Mesenteric fat pad (tissue), 1 donor: Measurements from ENCODE around the gene PHF12. TPM values are rescaled to one million over a fixed set of nuclear protein-coding genes. Genes with fewer than 3 reads are reported as not detected.
"Not testable (repeated sequence)": the region's sequence is repeated elsewhere in the genome, so short reads cannot be mapped to it uniquely, and the experiment has no call there.

ENCODE experiments used
- DNase-seq: peaks from one replicate; pipeline ENCODE4 v3.0.0-alpha.2; 2020; ENCODE audit warnings: low spot score
- total RNA-seq: library from RNA; stranded (reverse); fragmentation: NEBNext Ultra II Directional; extraction: Animal tissue kit (Norgen Biotek cat#: 25700); gene quantifications from one replicate; pipeline ENCODE4 v1.2.1, GENCODE V29; 2021
- donor health status: DM: yes; HTN: yes; CAD: no.

Gene PHF12
- total RNA-seq, 1 donor from 2014 or later = 29.3 TPM

DNA sequence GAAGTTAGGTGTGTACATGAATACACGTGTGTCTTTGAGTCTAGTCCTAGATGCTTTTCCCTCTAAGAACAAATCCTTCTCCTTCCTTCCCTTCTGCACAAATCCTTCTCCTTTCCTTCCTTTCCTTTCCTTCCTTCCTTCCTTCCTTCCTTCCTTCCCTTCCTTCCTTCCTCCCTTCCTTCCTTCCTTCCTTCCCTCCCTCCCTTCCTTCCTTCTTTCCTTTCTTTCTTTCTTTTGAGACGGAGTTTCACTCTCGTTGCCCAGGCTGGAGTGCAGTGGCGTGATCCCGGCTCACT, 47.8 kb downstream of the PHF12 start:
- DNase-seq = not testable (repeated sequence)

DNA sequence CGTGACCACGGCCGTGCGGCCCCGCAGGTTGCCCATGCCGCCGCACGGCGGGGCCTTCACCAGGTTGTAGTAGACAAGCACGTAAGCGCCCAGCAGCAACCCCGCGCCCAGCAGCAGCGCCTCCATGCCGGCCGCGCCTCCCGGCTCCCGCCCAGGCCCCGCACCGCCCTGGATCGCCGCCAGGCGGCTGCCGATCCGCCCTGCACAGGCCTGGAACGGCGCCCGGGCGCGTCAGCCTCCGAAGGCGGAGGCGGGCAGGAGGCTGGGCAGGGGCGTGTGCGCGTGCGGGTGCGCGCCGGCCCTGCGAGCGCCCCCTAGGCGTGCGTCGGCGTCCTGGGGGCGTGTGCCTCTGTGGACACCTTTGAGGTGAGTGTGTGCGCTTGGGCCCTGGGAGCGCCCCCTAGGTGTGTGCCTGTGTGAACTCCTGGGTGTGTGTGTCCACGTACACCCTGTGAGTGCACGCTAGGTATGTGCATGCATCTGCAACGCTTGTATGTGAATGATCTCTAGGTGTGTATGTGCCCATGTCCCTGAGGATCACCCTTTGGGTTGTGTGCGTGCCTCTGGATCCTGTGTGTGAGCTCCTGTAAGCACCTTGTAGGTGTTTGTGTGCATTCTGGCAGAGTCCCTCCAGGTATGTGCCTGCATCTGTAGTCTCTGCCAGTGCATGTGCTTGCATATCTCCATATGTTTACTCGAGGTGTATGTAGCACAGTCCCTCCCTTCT, 48.3 kb downstream of the PHF12 start, which contains the start of gene DHRS13:
DHRS13 (minus strand) TSS at position 261 of the 727 bp plus-strand sequence; CDS start at position 126, 135 bp downstream.
- DNase-seq = peak; percentile 97

DNA sequence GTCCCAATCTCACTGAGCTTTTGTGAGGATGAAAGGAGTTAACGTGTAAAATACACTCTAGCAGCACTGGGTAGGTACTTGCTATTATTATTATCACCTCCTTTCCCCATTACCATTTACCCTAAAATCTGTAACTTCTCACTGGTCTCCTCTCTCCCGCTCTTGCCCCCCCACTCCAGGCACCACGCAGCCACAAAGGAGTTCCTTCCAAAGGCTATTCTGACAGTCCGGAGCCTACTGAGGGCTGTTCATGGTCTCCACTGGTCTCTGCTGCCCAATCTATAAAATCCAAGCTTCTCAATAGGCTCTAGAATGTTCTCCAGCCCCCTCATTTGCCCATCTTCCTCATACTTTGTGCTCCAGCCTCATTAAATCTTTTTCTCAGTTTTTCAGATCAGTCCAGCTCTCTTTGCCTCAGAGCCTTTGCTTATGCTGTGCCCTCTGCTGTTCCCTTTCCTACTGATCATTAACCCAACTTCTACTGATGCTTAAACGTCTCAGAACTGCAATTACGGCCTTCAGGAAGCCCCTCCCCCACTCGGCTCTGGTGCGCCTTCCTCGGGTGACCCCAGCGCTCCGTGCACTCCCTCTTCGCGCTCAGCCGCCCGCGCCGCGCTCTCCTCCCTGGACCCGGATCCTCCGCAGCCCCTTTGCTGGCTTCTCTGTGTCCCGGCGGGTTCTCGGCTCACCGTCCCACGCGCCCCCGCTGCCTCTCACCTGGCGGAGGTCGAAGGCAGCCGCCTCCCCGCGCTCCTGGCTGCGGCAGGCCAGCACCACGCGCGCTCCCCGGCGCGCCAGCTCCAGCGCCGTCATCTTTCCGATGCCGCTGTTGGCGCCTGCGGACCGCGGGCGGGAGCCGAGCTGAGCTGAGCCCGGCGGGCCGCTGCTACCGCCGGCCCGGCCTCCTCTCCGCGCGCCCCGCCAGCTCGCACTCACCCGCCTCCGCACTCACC, 49.2 kb downstream of the PHF12 start:
- no peak for DNase-seq

DNA sequence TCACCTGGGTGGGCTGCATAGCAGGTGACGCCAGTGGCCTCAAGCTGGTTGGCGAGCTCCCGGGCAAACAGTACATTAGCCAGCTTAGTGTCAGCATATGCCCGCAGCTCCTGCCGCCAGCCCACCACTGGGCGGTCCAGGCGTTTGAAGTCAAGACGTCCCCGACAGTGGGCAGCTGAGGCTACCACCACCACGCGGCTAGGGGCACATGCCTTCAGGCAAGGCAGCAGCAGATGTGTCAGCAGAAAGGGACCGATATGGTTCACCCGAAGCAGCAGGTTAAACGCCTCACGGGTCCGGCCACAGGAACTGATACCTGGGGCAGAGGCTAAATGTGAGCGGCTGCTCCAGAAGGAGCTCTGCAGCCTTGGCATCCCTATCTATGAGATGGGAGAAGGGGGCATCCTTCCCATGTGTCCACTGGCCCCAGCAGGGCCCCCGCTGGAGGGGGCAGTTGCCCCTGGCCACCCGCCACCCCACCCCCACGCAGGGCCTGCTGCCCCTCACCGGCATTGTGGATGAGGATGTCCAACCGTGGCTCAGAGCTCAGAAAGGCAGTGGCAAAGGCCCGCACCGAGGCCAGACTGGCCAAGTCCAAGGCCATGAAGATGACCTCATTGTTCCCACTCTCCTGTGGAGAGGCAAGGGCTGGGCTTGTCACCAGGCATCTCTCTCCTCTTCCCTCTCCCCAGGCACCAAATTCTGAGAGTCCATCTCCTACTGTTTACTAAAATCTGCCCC, 50.2 kb downstream of the PHF12 start:
- DNase-seq = no peak

DNA sequence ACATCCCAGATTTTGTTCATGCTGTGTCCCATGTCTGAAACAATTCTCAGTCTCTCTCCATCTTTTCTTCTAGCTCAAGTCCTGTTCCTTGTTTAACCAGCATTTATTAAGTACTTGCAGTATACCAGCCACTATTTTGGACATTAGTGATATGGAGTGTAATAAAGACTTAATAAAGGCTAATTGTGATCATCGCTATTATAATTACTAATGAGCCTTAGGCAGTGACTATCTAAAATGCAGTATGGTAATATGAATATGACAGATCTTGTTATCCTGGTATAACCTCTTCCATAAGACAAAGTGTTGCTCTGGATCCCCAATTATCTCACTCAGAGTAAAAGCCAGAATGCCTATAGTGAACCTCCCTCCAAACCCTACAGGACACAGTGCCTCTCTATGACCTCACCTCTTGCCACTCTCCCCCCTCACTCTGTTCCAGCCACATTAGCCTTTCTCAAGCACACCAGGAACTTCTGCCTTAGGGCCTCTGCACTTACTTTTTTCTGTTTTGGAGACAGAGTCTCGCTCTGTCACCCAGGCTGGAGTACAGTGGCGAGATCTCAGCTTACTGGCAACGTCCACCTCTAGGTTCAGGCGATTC, 52.0 kb downstream of the PHF12 start:
- DNase-seq = no peak

DNA sequence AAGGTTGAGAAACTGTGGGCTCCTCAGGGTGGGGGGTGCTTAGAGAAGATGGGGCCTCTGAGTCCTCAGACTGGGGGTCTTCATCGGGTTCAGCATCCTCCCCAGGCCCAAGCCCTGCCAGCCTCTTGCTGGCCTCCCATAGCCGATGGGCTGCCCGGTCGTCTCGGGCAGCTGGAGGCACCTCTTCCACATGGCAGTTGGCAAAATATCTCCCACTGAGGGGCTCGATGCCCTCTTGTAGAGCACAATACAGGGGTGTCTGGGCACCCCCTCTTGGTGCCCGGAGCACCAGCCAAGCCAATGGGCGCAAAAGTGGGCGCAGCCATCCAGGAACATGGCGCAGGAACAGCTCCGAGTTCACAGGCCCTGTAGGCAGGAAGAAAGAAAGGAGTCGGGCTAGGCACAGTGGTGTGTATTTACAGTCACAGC, 52.8 kb downstream of the PHF12 start:
- DNase-seq = no peak

DNA sequence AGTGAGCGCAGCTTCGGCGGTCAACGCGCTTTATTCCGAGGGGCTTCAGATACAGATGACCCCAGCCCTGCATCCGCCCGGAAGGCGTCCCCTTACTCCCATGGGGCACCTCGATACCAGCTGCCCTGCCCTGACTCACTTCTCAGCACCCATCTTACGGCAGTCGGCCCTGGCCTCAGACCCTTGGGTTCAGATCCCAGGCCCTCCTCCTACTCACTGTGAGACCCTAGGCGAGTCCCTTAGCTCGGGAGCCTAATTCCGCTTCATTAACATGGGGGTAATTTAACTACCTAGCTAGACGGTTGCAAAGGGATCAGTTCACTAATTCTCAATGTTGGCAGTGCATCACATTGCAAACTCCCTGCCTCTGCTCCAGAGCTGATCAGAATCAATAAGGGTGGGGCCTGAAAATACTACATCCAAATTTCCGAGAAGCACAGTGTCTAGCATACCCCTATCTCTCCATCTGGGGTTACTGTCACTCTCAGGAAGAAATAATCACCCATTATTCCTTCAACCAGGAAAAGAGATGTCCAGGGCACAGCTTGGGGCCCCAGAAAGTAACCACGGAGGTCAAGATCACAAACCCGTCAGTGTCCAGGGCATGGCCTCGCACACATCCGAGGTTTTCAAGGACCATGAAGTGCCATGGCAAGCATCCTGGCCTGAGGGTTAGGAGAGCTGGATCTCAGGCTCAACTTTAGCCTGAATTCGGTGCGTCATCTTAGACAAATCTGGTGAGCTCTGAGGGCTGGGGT, 53.4 kb downstream of the PHF12 start:
- no peak for DNase-seq

DNA sequence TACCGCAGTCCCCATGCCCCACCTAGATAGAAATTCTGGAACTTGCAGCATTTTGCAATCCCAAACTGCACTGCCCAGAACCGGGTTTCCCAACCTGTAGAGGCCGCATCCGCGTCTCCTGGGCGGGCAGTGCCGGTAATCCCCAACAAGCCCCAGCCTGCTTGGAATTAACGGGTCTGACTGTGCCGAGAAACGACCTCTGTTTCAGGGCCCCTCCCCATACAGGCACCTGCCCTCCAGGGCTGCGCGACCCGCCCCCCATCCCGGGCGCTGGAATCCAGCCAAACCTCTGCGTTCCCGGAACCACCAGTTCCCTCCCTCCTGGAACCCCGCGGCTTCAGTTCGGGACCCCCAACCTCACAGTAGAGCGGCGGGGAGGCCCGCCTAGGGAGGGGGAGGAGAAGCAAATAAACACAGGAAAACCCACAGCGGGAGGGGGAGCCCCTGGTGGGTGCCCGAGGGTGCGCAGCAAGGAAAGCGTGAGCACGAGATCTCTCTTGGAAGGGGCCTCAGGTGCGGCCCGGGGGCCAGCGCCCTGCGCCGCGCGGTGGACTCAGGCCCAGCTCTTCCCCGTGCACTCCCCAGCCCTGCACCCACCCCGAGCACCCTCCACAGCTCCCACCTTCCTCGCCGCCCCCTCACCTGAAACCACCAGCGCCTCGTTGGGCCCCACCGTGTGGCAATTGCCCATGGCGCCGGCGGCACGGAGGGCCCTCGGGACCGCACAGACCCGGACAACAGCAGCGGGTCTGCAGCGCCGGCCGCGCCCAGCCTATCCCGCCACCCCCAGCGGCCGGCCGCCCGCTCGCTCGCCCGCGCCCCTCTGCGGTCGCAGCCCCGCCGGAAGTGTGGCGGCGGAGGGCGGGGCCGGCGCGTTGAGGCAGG, 54.2 kb downstream of the PHF12 start, which contains the start of gene FLOT2:
FLOT2 (minus strand) TSS at position 850 of the 885 bp plus-strand sequence; CDS start at position 691, 159 bp downstream.
- peak; percentile 91 for DNase-seq

DNA sequence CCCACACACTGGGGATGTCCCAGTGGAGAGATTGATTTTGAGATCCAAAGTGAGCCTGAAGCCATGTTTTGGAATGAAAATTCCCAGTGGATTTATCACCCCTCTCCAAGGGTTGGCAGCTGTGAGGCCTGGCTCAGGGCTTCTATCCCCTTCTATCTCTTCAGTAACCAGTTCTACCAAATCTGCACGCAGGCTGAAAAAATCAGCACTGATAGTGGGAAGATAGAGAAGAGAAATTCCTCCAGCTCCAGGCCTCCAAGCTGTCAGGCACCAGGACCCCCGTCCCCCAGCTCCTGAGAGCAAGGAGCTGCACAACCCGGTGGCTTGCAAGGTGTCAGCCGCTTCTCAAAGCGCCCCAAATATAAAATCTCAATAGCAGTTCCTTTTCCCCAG, 54.8 kb downstream of the PHF12 start:
- no peak for DNase-seq

DNA sequence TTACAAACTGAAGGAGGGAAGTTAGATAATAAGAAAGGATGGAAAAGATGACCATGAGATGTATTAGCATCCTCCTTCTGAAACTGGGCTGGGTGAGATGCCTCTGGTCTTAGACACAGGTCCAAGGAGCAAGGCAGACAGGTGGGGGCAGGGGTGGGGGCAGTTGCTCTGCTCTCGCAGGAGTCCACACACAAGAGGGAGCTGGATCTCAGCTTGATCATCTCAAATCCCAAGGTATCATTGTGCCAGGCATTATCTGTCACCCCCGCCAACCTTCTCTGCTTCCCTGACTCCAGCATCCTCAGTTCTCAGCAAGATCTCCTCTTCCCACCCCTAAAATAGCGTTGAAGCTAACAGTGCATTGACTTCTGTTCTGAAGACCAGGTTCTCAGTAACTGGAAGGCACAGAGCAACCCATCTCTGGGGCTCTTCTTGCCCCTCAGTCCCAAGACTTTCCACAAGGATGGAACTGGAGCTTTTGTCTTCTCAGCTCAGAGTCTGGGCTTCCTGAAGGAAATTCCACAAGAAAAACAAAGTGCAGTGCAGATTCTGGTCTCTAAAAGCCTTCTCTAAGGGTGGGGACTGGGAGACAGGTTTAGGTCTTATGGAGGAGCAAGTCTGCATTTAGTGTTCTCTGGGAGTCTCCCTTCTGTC, 55.4 kb downstream of the PHF12 start:
- DNase-seq = no peak

DNA sequence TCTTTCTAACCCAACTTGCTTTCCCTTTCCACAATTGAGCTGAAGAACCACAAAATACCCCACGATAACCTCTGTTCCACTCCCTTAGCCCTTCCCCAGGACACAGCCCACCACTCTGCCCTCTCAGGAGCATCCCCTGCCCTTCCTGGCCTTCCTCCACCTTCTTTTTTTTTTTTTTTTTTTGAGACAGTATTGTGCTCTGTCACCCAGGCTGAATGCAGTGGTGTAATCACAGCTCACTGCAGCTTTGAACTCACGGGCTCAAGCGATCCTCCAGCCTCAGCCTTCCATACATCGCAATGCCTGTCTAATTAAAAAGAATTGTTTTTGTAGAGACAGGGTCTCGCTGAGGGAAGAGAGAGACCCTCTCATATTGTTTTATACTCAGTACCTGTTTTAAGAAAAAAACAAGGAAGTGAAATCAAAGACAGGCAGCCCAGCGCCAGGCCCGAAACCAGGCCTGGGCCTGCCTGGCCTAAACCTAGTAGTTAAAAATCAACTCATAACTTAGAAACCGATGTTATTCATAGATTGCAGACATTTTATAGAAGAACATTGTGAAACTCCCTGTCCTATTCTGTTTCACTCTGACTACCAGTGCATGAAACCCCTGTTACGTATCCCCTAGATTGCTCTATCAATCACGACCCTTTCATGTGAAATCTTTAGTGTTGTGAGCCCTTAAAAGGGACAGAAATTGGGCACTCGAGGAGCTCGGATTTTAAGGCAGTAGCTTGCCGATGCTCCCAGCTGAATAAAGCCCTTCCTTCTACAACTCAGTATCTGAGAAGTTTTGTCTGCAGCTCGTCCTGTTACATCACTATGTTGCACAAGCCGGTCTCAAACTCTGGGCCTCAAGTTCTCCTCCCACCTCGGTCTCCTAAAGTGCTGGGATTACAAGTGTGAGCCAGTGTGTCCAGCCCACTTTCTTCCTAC, 57.8 kb downstream of the PHF12 start:
- not testable (repeated sequence) for DNase-seq

DNA sequence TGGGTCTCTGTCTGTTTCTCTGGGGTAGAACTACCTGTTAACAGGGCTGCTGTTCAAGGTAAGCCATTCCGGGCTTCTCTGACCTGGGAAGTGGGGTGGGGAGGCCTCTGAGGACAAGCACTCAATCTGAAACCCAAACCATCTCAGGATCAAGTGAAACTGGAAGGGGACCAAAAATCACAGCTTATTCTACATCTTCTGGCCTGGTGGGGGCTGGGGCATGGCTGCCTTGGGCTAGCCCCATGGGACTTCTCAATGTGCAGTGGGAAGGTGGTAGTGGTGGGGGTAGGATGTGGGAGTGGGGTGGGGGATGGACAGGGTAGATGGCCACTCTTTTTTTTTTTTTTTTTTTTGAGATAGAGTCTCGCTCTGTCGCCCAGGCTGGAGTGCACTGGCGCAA, 59.3 kb downstream of the PHF12 start:
- DNase-seq = no peak

DNA sequence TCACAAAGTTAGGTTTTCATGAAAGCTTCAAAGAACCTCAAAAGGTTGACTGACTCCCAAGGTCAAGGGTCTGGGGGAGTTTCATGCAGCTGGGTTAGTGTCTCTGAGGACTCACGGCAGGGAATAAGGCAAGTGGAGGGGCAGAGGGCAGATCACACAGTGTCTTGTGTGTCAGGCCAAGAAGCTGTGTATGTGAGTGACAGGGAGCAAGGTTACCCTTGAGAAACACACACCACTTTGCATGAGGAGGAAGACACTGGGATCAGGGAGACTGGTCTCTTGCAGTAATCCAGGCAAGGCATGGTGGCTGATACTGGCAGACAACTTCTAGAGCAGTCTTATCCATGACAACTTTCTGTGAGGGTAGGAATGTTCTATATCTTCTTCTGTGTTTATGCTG, 60.1 kb downstream of the PHF12 start:
- DNase-seq = no peak

DNA sequence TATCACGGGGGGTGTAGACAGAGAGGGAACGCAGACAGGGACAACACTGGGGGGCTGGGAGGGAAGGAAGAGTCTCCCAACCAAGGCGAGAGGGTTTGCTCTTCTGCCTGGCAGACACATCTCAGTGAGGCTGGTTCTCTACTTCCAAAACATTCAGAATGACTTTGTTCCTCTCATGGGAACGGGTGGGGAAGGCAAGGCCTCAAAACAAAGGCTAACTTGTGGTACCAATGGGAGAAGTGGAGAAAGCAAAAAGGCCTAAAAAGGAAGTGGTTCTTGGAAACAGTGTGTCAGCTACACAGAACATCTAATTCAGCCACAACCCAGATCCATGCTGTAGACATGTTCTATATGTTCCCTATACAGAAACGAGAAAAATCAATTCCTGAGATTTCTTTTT, 61.3 kb downstream of the PHF12 start:
- DNase-seq = no peak

DNA sequence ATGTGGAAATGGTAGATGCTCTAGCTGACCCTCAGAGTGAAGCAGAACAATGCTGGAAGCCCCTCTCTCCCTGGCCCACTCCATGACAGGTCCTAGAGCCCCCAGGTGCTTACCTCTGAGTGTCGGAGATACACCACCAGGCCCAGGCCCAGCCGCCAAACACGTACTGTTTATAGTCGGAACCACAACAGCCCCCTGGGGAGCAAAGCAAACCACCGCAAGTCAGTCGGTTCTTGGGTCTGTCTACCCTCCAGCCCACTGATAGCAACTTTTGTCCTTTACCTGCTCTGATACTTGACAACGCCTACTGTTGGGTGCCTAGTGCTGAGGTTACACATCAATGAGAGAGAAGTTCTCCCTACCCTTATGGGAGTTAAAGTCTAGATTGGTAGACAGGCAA, 62.5 kb downstream of the PHF12 start:
- DNase-seq = no peak

DNA sequence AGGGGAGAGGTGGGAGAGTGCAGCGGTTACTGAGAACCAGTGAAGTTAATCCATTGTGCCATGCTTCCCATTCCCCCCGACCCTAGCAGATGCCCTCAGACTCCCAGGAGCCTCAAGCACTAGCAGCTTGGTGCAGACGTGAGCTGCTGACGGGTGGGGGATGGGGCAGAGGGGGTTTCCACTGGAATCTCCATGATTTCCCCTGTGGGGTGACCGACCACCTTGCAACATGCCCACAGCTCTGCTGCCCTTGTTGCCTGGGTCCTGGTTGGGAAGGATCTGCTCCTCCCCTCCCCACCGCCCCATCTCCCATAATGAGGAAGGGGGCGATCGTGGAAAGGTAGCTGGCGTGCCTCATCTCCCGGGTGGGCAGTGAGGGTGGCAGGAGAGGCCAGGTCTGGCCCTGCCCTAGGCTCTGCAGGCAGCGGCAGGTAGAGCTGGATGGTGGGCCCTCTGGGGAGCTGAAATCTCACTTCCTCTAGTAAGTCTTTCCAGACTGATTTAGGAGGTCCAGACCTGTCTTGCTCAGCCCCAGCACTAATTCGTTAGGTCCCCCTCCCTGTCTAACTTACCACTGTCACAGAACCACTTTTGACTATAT, 63.3 kb downstream of the PHF12 start:
- no peak for DNase-seq

DNA sequence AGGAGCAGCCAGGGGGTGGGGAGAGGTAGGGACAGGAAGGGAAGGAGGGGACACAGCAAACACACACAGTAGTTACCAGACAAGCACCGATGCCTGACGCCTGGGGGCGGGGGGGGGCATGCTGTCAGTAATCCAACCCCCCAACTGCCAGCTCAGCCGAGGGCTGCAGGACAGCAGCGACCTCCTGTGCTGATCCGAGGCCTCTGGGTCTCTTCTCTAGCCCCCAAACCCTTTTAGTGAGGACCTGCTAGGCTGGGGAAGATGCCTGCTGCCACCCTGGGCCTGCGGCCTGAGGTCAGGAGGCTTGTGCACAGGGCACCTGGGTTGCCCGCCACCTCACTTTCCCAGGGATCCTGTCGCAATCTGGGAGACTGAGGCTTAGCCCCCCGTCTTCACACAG, 65.4 kb downstream of the PHF12 start:
- no peak for DNase-seq
